ENCODE data around the gene ARHGAP21. TPM values are rescaled to one million over a fixed set of nuclear protein-coding genes. Genes with fewer than 3 reads are reported as not detected.
"Not testable (repeated sequence)": the region's sequence is repeated elsewhere in the genome, so short reads cannot be mapped to it uniquely, and the experiment has no call there.

ARHGAP21 gene
- total RNA-seq, 2 donors from 2014 or later = 38.9 to 44.2 TPM

DNA sequence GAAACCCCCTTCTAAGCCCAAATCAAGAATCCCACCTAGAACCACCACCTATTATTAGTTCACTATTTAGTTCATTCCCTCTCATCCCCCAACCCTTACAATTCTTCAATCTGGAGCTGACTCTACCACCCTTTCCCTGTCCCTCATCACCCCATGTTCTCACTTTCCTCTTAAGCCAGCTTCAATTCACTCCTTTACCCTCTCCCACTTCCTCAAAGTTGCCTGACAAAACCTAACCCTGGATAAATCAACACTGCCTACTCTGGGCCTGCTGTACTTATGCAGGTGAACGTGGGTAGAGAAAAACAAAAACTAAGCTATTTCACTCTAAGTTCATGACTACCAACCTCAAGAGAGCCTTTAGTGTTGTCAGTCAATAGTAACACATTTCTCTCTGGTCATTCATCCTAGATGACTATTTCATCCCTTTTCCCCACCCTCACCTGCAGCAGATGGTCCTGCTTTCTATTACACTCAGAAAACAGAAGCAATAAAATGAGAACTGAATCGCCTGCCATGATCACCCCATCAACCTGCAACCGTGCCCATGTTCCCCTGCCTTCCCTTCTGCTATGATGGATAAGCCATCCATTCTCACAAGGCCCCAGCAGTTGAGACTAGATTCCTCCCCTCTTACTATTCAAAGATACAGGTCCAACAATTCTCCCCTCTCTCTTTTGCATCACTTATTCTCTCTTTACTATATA is 52.6 kb downstream of the ARHGAP21 start:
- Histone ChIP-seq H3K27ac (no peak overlapping the region), H3K36me3 (replicated peaks in 1 of 2; ENCODE audit: insufficient read depth in 1 of 2, low read depth in 2 of 2) (no peaks in the 10 kb centered on the region), H3K4me3 (no peak overlapping the region), H3K27me3 (no peaks in the 10 kb centered on the region), H3K9me3 (no peaks in the 10 kb centered on the region), H3K4me1 (no peaks in the 10 kb centered on the region)
- WGBS, 2 donors = 72 to 87% methylated on average over 3 of the region's 3 CpGs
- no peak for ATAC-seq
- intact Hi-C loops (cut with DNase I) = no loop called here
- TF ChIP-seq, protein P1, sequence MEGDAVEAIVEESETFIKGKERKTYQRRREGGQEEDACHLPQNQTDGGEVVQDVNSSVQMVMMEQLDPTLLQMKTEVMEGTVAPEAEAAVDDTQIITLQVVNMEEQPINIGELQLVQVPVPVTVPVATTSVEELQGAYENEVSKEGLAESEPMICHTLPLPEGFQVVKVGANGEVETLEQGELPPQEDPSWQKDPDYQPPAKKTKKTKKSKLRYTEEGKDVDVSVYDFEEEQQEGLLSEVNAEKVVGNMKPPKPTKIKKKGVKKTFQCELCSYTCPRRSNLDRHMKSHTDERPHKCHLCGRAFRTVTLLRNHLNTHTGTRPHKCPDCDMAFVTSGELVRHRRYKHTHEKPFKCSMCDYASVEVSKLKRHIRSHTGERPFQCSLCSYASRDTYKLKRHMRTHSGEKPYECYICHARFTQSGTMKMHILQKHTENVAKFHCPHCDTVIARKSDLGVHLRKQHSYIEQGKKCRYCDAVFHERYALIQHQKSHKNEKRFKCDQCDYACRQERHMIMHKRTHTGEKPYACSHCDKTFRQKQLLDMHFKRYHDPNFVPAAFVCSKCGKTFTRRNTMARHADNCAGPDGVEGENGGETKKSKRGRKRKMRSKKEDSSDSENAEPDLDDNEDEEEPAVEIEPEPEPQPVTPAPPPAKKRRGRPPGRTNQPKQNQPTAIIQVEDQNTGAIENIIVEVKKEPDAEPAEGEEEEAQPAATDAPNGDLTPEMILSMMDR (IDR thresholded peaks at IDR 0.05) = no peak
- TF ChIP-seq POLR2A (IDR thresholded peaks at IDR 0.05) = no peak
- no peak for DNase-seq

- WGBS, 2 donors = 77 to 83% methylated on average over 6 of the region's 6 CpGs
- intact Hi-C loops (cut with DNase I) = no loop called here
- no peak for ATAC-seq
Observed at GRCh38 chr10:24669285-24669852, 54.3 kb downstream of the ARHGAP21 start.

GRCh38 chr10:24668247-24668646 is 55.4 kb downstream of the ARHGAP21 start:
- H3K36me3 ChIP-seq (replicated peaks in 1 of 2; ENCODE audit: insufficient read depth in 1 of 2, low read depth in 2 of 2) = no peaks in the 10 kb centered on the region
- intact Hi-C loops (cut with DNase I) = no loop called here
- WGBS, 2 donors = 90 to 95% methylated on average over 7 of the region's 7 CpGs
- no peak for ATAC-seq
- no peaks in the 10 kb centered on the region for H3K9me3 ChIP-seq
- H3K27ac ChIP-seq = no peak overlapping the region
- no peak for DNase-seq
- H3K4me1 ChIP-seq = no peaks in the 10 kb centered on the region
- TF ChIP-seq, protein P1 (IDR thresholded peaks at IDR 0.05) = no peak
- no peak for TF ChIP-seq POLR2A (IDR thresholded peaks at IDR 0.05)
- H3K4me3 ChIP-seq = no peak overlapping the region
- H3K27me3 ChIP-seq = no peaks in the 10 kb centered on the region

More at GRCh38 chr10:24669285-24669852, 54.3 kb downstream of the ARHGAP21 start:
- no peaks in the 10 kb centered on the region for H3K36me3 ChIP-seq (replicated peaks in 1 of 2; ENCODE audit: insufficient read depth in 1 of 2, low read depth in 2 of 2)
- no peaks in the 10 kb centered on the region for H3K9me3 ChIP-seq
- H3K27me3 ChIP-seq = no peaks in the 10 kb centered on the region
- TF ChIP-seq POLR2A (IDR thresholded peaks at IDR 0.05) = no peak
- TF ChIP-seq, protein P1 (IDR thresholded peaks at IDR 0.05) = no peak
- H3K4me3 ChIP-seq = no peak overlapping the region
- H3K4me1 ChIP-seq = no peaks in the 10 kb centered on the region
- no peak overlapping the region for H3K27ac ChIP-seq
- DNase-seq = no peak

DNA sequence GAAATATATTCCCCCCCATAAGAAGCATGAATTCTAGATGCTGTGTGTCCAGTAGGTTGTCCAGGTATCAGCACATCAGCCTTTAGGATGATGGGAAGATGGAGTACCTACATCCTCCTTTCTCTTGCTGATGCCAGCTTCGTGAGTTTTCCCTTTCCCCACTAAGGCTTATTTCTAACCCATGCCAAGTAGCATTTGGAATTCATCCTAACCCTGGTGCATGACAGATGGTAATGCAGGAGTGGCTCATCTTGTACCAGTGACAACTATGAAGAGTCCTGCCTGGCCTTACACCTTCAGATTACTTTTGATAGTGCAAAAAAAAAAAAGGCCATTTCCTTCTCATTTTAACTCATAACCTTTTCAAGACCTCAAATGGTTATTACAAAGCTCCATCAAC is 58.7 kb downstream of the ARHGAP21 start:
- Histone ChIP-seq H3K27ac (no peak overlapping the region), H3K4me3 (no peak overlapping the region), H3K36me3 (replicated peaks in 1 of 2; ENCODE audit: insufficient read depth in 1 of 2, low read depth in 2 of 2) (no peaks in the 10 kb centered on the region), H3K4me1 (no peaks in the 10 kb centered on the region), H3K27me3 (no peaks in the 10 kb centered on the region), H3K9me3 (no peaks in the 10 kb centered on the region)
- no peak for DNase-seq
- intact Hi-C loops (cut with DNase I) = no loop called here
- WGBS, 2 donors = 78 to 88% methylated on average over 1 of the region's 1 CpG
- ATAC-seq = no peak
- TF ChIP-seq POLR2A (IDR thresholded peaks at IDR 0.05) = no peak
- TF ChIP-seq, protein P1 (IDR thresholded peaks at IDR 0.05) = no peak

GRCh38 chr10:24661376-24661775 is 62.3 kb downstream of the ARHGAP21 start:
- 81 to 85% methylated on average over 2 of the region's 2 CpGs for WGBS, 2 donors

DNA sequence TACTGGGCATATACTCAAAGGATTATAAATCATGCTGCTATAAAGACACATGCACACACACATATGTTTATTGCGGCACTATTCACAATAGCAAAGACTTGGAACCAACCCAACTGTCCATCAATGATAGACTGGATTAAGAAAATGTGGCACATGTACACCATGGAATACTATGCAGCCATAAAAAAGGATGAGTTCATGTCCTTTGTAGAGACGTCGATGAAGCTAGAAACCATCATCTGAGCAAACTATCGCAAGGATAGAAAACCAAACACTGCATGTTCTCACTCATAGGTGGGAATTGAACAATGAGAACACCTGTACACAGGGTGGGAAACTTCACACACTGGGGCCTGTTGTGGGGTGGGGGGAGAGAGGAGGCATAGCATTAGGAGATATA is 65.4 kb downstream of the ARHGAP21 start:
- ATAC-seq; intact Hi-C loops (cut with DNase I): not testable (repeated sequence)

More at GRCh38 chr10:24661376-24661775, 62.3 kb downstream of the ARHGAP21 start:
- Histone ChIP-seq H3K4me1 (no peaks in the 10 kb centered on the region), H3K4me3 (no peak overlapping the region), H3K9me3 (no peaks in the 10 kb centered on the region), H3K27ac (no peak overlapping the region), H3K36me3 (replicated peaks in 1 of 2; ENCODE audit: insufficient read depth in 1 of 2, low read depth in 2 of 2) (no peaks in the 10 kb centered on the region), H3K27me3 (no peaks in the 10 kb centered on the region)
- intact Hi-C loops (cut with DNase I) = no loop called here
- TF ChIP-seq, protein P1 (IDR thresholded peaks at IDR 0.05) = no peak
- no peak for TF ChIP-seq POLR2A (IDR thresholded peaks at IDR 0.05)
- DNase-seq (no peak), ATAC-seq (no peak)

DNA sequence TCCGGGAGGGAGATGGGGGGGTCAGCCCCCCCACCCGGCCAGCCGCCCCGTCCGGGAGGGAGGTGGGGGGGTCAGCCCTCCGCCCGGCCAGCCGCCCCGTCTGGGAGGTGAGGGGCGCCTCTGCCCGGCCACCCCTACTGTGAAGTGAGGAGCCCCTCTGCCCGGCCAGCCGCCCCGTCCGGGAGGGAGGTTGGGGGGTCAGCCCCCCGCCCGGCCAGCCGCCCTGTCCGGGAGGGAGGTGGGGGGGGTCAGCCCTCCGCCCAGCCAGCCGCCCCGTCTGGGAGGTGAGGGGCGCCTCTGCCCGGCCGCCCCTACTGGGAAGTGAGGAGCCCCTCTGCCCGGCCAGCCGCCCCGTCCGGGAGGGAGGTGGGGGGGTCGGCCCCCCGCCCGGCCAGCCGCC is 67.4 kb downstream of the ARHGAP21 start:
- H3K27me3 ChIP-seq; H3K27ac ChIP-seq; H3K4me1 ChIP-seq; H3K9me3 ChIP-seq; H3K4me3 ChIP-seq; H3K36me3 ChIP-seq (replicated peaks in 1 of 2; ENCODE audit: insufficient read depth in 1 of 2, low read depth in 2 of 2); intact Hi-C loops (cut with DNase I); ATAC-seq; DNase-seq: not testable (repeated sequence)
- WGBS, 2 donors = no CpG with 5 or more reads among the region's 33 CpGs

More for the DNA sequence above, 65.4 kb downstream of the ARHGAP21 start:
- H3K27me3 ChIP-seq; H3K27ac ChIP-seq; DNase-seq; H3K36me3 ChIP-seq (replicated peaks in 1 of 2; ENCODE audit: insufficient read depth in 1 of 2, low read depth in 2 of 2); H3K4me1 ChIP-seq; H3K4me3 ChIP-seq; H3K9me3 ChIP-seq: not testable (repeated sequence)
- WGBS, 2 donors = 94 to 98% methylated on average over 4 of the region's 4 CpGs
